SKM-1 treated with dmso at 0.1 percent for 144 hours (cell line): ENCODE results near the gene ACP2.

Source experiments
- DNase-seq: peaks from one replicate; lab custom pipeline; 2025; ENCODE audit not compliant: unreplicated experiment; lab: John Stamatoyannopoulos, UW

Gene ACP2

DNA sequence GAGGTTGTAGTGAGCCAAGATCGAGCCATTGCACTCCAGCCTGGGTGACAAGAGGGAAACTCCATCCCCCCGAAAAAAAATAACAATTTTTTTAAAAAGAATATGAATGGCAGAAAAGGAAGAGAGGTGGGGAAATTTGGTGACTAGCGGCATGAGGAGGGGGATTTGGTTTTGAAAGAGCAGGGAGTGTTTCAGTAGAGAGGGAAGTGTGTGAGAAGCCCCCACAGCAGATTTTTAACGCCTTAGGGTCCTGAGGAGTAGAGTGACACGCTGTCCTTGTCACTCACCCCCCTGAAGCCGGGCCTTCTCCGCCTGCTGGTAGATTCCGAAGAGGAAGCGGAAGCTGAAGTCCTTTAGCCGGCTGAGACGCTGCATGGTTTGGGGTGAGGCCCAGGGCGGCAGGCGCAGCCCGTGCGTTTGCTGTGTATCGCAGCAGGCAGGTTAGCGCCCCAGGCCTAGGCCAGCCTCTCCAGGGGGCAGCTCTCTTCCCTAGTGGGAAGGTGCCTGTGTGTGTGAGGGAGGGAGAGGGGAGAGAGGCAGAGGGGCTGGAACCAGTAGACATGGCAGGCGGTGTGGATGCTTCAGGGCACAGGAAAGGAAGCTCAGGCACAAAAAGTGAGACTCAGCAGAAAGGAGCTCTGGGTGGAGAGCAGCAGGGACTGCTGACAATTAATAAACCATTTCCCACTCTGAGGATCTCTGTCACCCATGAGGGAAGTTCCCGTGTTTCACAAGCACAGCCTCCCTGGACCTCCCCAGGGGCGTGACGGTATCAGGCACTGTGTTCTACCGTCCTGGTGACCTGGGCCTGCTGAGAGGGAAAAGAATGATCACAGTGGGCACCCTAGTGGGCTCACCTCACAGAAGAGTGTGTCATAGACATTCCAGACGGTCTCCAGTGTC is 3.9 kb downstream of the ACP2 start:
- DNase-seq = no peak

DNA sequence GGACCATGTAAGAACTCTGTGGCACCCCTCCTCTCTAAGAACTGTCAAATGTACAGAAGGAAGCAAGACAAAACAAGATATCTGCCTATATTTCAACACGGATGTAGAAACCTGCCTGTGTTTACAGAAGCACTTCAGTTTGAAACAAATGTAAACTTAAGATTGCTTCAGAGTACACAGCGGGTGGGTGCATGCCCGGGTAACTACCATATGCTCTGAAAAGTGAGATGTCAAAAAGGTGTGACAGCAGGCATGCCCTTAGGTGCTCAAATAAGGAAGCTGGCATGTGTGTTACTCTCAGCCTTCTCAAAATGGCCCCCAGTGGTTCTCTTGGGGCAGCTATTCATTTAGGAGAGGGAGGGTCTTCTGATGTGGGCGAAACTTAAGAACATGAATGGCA is 5.2 kb downstream of the ACP2 start:
- no peak for DNase-seq

DNA sequence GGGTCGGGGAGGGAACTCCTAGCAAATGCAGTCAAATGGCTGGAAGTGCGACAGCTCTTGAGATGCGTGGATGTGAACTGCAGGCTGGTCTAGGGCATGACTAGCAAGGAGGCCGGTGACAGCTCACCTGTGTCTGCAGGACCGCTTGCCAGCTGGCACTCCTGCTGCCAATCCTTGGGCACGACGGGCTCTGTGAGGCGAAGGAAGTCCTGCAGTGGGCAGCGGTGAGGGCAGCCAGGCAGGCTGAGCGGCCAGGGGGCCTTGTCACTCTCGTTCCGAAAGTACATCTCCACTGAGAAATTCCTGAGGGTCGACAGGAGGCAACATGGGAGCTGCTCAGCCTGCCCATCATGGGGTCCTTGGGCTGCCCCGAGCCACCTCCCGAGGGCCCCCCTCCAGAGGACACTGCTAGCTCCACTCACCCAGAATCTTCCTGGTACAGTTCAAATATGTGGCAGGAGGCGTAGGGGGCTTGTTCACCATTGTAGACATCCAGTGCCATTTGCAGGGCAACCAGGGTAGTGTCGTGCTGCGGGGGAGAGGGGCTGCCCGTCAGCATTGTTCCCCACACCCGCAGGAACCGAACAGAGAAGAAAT is 5.9 kb downstream of the ACP2 start:
- DNase-seq = no peak

DNA sequence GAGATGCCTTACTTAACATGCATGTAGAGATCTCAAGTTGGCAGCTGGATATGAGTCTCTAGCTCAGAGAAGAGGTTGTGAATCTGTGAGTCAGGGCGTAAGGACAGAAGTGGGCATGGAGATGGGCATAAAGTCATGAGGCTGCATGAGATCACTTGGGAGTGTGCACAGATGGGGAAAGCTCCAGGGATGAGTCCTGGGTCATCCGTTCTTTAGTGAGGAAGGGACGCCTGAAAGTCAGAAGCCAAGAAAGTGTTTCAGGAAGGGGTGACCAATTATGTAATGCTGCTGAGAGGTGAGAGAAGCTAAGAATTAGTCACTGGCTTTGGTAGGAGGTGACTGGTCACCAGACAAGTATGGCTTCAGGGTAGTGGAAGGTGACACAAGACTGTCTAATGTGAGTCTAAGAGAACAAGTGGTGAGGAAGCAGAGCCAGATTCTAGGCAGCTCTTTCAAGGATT is 6.7 kb downstream of the ACP2 start:
- DNase-seq = no peak

DNA sequence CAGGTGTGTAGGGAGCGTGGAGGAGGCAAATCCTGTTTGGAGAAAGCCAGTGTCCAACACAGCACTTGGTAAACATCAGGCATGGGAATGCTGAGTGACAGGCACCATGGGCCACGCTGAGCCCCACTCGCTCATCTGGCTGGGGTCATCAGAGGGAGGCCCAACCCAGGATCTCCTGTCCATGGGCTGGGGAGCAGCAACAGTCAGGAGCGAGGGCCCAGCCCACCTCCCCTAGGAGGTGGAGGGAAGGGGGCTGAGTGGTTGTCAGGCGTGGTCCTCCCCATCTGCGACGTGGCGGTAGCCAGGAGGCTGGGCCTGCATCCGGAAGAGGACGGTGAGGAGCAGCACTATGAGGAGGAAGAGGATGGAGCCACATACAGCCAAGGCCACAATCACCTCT is 8.8 kb downstream of the ACP2 start:
- DNase-seq = no peak

DNA sequence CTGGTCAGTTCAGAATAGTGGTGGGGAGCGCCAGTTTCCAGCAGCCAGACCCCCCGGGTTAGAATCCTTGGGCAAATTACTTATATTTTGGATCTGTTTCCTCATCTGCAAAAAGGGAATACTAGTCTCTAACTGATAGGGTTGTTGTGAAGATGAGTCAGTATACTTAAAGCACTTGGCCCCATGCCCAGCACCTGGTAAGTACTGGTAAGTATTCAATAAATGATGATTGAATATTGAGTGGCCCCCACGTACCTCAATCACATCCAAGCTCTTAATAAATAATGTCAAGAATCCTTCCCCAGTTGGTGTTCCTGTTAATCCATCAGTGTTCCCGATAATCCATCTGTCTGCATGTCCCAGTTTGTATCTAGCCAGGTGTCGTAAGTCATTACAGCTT is 12.1 kb downstream of the ACP2 start:
- DNase-seq = no peak

DNA sequence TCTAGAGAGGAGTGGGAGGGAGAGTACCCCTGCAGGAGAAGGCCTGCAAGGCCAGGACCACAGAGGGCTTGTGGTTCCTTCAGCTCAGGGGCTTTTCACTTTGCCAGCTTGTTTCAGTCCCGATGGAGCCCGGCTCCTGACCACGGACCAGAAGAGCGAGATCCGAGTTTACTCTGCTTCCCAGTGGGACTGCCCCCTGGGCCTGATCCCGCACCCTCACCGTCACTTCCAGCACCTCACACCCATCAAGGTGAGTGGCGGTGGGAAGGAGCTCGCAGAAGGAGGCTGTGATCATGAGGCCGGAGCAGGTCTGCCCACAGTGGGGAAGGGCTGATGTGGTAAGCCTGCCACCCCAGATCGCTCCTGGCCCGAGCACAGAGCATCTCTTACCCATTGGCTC is 13.5 kb downstream of the ACP2 start:
- DNase-seq = no peak

DNA sequence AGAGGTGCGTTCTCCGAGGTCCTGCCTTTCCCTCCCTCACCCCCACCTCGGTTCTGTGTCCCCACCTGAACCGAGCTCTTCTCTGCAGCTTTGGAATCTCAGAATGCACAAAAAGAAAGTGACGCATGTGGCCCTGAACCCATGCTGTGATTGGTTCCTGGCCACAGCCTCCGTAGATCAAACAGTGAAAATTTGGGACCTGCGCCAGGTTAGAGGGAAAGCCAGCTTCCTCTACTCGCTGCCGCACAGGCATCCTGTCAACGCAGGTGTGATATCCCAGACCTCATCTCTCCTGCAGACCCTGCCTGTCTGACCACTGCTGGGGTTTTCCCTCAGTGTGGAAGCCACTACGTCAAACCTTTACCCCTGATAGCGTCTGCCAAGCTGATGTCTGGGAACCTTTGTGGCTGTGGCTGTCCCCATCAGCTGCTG is 13.9 kb downstream of the ACP2 start:
- DNase-seq = no peak

DNA sequence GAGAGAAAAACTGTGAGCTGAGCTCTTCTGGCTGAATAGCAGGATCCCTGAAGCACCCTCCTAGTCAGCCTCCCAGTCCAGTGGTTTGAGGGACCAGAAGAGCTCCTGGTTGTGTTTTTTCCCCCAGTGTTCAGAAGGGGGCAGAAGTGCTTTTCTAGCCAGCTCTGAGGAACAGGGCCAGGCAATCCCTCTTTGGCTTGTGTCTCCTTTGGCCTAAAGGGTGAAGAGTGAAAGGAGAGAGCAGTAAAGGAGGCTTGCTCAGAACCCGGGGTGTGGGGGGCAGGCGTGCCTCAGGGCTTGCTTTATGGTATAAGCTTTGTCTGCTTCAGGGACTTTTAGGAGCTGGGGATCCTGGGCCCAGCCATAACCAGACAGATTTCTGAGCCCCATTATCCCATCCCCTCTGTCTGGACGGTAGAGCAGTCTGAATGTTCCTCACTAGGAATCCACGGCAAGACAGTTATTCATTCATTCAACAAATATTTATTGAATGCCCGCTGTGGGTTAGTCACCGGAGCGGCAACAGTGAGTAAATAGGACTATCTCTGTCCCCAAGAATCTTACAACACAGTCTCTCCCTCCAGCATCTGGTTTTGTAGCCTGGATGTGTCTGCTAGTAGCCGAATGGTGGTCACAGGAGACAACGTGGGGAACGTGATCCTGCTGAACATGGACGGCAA is 14.5 kb downstream of the ACP2 start:
- no peak for DNase-seq

DNA sequence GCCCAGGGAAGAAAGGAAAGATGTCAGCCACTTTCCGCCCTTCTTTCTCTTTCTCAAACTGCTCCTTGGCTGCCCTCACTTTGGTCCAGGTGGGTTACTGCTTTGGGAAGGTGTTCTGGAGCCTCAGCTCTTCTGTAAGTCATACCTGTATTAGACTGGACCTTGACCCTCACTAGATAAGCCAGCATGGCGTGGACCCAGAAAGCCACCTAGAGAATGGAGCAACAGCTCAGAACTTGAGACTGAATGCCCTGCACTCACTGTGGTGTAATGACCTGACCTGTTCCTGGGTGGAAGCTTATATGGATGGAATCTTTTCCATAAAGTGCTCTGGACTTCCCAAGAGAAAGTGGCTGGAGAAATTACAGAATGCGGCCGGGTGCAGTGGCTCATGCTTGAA is 15.6 kb downstream of the ACP2 start:
- DNase-seq = no peak

DNA sequence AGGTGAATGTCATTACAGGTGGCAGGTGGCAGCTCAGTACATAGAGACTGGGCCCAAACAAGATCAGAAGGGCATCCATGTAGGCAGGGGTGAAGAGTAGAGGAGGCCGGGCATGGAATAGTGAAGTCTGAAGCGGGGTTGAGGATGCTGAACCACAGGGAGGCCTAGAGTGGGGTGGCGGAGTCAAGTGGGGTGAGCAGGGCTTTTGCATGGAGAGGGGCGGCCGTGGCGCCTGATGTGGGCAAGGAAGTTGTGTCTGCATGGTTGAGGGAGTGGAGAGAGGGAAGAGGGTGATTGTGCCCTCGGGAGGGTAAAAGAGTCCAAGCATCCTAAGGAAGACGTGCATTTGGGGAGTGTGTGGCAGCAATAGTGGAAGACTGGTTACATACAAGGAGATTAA is 19.5 kb downstream of the ACP2 start:
- no peak for DNase-seq

DNA sequence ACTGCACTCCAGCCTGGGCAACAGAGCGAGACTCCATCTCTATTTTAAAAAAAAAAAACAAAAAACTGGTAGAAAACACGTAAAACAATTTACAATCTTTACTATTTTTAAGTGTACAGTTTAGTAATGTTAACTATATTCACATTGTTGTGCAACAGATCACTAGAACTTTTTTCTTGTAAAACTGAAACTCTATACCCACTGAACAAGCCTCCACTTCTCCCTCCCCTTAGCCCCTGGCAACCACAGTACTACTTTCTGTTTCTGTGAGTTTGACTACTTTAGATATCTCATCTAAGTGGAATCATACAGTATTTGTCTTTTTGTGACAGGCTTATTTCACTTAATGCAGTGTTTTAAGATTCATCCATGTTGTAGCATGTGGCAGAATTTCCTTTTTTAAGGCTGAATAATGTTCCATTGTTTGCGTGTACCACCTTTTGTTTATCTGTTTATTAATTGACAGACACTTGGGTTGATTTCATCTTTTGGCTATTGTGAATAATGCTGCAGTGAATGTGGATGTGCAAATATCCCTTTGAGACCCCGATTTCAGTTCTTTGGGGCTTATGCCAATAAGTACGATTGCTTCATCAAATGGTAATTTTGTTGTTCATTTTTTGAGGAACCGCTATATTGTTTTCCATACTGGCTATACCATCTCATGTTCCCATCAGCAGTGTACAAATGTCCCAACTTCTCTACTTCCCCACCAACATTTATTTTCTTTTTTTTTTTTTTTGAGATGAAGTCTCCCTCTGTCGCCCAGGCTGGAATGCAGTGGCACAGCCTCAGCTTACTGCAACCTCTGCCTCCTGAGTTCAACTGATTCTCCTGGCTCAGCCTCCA is 22.8 kb downstream of the ACP2 start:
- no peak for DNase-seq

DNA sequence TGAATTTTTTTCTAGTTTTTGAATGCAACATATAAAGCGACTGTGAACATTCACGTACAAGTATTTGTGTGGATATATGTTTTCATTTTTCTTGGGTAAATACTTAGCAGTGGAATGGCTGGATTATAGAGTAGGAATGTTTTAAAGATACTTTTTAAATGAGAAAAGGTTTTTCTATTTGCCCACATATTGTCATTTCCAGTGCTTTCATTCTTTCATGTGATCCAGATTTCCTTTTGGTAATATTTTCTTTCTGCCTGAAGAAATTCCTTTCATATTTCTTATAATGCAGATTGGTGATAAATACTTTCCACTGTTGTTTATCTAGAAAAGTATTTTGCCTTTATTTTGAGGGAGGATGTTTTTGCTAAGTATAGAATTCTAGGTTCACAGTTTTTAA is 25.9 kb downstream of the ACP2 start:
- DNase-seq = no peak

DNA sequence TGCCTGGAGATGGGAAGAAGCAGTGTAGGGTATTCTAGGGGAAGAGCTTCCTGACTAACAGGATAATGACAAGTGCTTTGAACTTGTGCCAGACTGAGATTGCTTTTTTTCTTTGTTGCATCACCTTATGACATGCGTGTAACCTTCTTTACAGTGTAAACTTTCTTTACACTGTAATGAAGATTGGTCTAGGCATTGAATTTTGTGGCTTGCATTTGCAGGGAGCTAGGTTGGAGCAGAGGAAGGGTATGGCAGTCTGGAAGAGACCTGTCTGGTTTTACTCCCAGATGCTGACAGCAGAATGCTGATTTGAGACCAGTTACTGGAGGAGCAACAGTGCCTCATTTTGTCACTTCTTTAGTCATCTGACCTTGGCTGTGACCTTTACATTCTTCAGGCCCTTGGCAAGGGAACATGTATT is 28.2 kb downstream of the ACP2 start:
- no peak for DNase-seq

DNA sequence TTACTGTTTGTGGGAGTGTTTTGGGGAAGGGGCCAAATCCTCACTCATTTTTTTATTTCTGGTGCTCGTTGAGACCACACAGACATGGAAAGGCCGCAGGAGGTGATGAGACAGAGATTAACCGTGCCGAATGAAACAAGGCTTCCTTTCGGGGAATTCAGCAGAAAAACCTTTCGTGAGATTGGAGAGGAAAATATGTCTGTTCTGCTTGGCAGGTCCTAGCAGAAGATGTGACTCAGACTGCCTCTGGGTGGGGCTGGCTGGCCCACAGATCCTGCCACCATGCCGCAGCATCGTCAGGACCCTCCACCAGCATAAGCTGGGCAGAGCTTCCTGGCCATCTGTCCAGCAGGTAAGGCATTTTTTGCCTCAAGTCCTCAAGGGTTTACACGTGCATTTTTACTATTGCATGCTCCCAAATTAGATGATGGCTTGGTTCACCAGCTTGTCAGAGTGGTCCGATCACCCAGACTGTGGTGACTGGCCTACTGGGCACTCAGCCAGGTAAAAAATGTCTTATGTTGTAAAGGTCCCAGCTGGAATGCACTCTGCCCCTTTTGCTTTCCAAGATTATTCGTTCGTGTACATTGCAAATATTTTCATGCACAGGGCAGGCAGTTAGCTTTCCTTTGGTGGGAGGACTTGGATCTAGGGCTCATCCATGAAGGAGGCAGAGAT is 32.4 kb downstream of the ACP2 start:
- no peak for DNase-seq

DNA sequence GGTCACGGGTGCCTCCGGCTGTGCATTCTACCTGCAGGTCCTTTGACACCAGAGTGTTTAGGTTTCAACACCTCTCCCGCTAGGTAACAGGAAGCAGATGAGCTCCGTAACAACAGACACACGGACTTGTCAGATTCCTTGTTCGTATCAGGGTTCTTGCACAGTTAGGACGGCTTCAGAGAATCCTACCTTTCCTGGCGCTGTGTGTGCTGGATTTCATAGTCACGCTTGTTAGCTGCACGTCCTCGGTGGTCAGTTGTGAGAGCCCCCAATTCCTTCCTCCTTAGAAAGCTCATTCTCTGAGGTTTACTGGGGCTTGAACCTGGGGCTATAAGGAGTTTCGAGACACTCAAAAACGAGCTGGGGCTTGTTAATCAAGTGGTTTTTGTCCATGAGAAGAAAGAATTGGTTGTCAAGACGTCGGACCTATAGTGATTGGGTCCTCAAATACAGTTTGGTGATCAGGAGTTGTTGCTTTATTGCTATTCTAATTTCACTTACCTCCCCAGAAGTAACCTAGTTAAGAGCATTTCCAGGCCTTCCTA is 33.2 kb downstream of the ACP2 start:
- no peak for DNase-seq

DNA sequence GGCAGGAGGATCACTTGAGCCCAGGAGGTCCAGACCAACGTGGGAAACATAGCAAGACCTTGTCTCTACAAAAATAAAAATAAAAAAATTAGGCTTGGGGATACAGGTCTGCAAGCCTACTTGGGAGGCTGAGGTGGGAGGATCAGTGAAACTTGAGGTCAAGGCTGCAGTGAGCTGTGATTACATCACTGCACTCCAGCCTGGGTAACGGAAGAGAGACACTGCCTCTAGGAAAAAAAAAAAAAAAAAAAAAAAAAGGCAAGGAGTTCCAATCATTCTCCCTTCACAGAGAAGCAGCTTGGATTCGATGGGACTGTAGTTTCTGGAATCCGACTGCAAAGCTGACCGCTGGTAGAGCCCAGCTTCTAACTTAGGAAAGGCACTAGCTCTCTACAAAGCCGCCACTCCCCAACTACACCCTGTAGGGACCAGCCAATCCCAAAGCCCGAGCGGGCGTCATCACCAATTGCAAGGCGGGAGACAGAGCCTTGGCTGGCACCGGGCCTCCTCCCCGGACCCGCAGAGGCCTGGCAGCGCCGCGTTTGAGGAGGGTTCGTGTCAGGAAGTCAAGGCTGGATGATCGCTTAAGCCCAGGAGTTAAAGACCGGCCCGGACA is 34.6 kb downstream of the ACP2 start:
- peak; percentile 82 for DNase-seq

DNA sequence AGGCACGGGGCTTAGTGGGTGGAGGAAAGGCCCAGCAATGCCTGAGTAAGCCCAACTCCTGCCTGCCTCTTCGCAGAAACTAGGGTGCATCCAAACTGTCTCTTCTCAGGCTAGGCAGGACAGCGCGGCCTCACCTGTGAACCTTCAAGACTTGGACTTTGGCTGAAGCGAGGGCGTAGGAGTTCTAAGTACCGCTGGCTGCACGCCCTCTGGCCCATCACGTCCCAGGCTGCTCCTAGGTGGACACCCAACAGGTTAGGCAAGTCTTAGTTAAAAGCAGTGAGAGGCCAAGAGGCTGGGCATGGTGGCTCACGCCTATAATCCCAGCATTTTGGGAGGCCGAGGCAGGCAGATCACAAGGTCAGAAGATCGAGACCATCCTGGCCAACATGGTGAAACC is 35.7 kb downstream of the ACP2 start:
- no peak for DNase-seq

DNA sequence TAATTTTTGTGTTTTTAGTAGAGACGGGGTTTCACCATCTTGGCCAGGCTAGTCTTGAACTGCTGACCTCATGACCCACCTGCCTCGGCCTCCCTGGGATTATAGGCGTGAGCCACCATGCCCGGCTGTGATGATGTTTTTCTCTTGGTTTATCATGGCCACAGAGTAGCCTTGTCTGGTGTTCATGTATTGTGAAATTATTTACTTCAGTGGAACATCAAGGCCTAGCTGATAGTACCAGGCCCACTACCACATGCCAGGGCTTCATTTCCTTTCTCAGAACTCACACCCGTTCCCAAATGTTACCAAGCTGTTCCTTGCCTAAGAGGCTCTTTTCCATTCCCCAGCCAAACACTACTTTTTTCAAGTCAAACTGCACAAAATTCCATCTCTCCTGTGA is 40.0 kb downstream of the ACP2 start:
- no peak for DNase-seq
